CD4-positive, alpha-beta T cell treated with Interleukin-15 for 4 hours (primary cell): Measurements from ENCODE around the gene CHRNA3.
"Not testable (repeated sequence)": the region's sequence is repeated elsewhere in the genome, so short reads cannot be mapped to it uniquely, and the experiment has no call there.

Experiments used
- DNase-seq: peaks from one replicate; pipeline ENCODE4 v3.0.0-alpha.2; 2020; ENCODE audit warnings: low spot score

CHRNA3 gene

DNA sequence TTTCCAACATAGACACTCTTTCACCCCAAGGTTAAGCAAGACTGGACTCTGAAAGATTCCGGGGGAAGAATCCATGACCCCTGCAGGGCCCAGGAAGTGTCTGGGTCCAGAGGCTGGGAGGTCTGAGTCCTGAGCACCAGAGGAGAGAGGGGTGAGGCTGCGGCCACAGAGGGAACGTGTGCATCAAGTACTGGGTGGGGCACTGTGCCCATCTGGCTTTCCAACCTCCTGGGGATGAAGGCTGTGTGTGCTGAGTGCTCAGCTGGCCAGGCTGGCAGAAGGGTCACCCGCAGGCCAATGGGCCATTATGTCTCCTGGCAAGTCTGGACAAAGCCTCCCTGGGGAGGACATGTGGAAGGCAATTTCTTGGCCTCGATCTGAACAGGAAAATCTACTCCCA lies 3.3 kb downstream of the CHRNA3 start:
- DNase-seq: no peak

DNA sequence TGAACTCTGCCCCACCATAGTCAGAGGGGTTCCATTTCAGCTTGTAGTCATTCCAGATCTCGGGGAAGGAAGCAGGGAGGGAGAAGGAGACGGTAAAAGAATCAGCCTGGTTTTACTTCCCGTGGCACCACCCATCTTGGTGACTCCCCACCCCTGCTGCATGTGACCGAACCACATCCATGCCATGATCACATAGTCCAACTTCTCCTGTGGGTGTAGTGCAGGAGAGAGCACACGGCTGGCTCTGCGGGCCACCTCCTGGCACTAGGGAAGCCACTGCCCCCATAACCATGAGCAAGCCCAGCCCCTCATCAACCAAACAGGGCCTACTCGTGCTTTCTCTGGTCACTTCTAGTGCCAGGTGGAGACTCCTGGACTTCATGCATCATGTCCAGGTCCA lies 3.7 kb downstream of the CHRNA3 start:
- DNase-seq: no peak

DNA sequence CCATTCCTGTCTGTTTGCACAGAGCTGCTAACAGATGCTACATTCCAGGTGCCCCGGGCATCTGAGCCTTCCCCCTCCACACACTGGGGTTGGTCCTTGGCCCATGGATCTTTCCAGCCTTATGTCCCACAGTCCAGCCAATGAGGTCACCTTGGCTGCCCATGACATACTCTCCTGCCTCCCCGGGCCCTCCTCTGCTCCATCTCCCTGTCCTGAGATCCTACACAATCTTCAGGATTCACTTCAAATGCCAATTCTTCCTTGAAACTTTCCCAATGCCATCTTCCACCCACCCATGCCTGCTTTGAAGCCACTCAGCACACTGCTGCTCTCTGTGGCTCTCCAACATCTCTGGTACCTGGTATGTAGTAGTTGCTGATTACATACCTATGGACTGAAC lies 4.3 kb downstream of the CHRNA3 start:
- DNase-seq: no peak

DNA sequence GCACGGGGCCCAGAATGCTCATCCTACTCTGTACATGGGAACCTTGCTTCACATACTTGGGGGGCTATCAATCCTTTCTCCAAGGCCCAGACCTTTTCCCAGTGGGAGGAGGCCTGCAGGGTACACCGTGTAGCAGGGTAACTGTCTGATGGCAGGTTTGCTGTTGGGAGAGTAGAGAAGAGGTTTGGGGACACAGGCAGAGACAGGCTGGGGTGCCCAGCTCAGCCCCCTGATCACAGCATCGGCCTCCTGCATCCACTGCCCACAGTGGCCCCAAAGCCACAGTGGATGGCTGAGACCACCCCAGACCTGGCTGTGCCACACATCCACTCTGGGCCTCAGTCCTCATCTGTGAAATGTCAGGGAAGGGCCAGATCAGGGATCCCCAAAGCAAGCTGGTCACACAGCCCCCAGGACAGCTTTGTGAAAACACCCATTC lies 5.6 kb downstream of the CHRNA3 start:
- DNase-seq: no peak

DNA sequence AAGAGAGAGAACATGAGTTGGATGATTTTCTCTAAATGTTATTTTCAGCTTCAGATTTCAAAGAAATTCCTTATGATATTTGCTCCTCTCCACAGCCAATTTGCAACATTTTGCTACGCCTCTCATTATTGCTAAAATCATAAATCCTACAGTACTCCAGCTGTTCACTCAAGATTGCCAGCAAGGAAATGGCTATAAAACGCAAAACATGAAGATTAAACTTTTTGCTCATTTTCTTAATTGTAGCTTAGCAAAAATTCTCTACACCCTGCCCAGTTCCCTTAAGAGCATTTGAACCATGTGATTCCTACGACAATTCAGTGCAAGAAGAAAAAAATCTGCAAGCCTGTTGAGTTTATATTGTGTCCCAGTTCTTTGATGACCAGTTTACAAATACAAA lies 6.8 kb downstream of the CHRNA3 start:
- DNase-seq: no peak

DNA sequence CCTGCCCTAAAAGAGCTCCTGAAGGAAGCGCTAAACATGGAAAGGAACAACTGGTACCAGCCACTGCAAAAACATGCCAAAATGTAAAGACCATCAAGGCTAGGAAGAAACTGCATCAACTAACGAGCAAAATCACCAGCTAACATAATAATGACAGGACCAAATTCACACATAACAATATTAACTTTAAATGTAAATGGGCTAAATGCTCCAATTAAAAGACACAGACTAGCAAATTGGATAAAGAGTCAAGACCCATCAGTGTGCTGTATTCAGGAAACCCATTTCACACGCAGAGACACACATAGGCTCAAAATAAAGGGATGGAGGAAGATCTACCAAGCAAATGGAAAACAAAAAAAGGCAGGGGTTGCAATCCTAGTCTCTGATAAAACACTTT lies 11.2 kb downstream of the CHRNA3 start:
- DNase-seq: not testable (repeated sequence)

DNA sequence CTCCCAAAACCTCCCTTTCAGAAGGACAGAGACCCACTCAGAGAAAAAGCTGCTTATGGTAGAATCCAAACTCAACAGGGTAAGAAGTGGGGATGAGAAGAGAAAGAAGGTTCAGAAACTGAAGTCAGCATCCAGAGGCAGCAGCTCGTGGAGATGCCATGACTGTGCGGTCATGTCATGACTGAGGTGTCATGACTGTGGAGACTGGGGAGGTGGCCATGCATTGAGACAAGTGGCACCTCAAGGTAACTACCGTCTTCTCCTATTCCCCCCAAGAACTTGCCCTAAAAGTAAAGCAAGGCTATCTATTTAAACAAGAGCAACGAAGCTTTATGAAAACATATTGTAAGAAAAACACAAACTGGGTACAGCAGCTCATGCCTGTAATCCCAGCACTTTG lies 15.1 kb downstream of the CHRNA3 start:
- DNase-seq: no peak

DNA sequence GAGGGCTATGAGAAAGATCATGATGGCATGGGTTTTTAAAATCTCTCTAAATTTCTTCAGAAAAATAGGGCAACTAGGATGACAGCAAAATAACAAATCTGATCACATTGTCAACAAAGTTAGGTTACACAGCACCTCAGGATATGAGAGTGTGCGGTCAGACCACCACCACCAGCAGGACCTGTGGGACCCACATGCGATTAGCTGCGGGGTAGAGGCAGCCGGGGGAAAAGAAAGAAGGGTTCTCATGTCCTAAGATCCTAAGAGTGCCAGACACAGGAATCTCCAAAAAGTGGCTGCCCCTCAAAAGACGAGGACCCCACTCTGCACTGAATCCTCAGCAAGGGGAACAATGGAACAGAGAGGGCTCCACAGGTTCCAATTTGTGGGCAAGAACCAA lies 15.6 kb downstream of the CHRNA3 start:
- DNase-seq: no peak

DNA sequence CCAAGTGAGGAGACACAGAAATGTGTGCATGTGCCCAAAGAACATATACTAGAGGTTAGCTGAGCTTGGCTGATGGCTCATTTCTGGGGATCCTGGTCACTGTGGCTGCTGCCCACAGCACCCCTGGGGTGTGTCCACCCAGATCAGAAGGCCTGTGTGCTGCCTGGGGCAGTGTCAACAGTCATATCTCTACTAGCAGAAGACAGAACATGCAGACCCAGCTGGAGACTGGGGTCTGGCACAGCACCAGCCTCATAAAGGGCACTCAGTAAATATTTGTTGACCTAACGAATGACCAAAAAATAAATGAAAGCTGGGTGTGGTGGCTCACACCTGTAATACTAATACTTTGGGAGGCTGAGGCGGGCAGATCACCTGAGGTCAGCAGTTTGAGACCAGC lies 16.4 kb downstream of the CHRNA3 start:
- no peak for DNase-seq

DNA sequence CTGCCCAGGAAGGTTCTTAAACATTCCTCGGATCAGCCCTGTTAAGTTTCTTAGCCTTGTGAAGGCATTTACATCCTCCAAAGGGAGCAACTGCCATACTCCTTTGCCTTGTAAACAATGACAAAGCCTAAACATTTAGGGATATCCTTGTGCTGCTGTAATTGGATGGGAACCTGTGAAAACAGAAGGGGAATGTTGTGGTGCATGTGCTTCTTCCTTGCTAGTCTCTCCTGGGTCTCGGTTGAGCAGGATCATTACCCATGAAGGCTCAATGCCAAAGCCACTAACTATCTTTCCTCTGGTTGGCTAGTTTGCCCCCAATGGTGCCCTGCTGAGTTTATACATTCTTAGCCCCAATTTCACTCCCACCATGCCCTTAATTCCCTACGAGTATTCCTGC lies 17.3 kb downstream of the CHRNA3 start:
- no peak for DNase-seq

DNA sequence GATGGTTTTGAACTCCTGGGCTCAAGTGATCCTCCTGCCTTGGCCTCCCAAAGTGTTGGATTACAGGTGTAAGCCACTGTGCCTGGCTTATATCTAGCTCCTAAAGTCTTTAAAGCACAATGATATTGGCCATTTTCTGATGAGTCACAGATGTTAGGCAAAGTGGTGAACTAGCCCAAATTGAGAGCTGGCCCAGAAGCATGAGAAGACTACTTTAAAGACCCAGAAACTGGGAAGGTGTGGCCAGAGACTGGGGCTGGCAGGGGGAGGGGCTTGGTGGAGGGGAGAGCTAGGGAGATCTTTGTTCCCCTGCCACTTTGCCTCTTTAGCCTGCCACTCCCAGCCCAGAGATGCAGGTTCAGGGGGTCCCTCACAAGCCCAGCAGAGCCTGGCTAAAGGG lies 21.6 kb downstream of the CHRNA3 start:
- no peak for DNase-seq

DNA sequence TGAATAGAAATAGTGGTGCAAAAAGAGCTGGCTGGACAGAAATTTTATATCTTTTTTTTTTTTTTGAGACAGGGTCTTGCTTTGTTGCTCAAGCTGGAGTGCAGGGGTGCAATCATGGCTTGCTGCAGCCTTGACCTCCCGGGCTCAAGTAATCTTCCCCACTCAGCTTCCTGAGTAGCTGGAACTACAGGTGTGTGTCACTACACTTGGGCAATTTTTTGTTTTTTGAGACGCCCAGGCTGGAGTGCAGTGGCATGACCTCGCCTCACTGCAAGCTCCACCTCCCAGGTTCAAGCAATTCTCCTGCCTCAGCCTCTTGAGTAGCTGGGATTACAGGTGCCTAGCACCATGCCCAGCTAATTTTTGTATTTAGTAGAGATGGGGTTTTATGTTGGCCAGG lies 22.4 kb downstream of the CHRNA3 start:
- no peak for DNase-seq

DNA sequence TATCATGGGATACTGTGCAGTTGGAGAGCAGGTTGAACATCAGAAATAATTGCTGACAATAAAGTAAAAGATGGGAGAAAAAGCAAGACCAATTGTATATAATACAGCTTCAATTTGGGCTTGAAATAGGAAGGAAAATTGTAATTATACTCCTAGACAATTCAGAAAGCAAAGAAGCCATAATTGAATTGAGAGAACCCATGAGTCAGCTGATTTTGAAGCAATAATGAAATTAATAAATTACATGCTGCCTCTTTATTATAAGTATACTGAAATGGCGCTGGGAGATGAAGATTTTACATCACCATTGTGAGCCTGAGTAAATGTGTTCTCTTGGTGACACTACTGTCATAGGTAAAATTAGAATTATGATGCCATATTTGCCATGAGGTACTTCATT lies 23.2 kb downstream of the CHRNA3 start:
- no peak for DNase-seq

DNA sequence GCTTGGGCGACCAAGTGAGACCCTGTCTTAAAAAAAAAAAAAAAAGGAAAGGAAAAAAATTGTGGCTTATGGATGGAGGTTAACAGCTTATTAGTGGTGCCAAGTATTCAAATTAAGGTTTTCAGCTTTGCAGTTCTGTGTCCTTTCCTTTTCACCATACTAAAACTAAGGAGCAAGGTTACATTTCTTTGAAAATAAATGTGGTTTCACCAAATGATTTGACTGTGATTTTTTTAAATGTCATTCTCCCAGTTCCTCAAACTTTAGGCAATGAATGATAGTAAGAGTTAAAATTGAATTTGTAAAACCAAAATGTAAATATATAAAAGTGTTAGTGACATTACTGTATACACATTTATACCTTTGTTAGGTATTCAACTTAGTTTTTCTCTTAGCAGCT lies 45.9 kb downstream of the CHRNA3 start:
- no peak for DNase-seq

DNA sequence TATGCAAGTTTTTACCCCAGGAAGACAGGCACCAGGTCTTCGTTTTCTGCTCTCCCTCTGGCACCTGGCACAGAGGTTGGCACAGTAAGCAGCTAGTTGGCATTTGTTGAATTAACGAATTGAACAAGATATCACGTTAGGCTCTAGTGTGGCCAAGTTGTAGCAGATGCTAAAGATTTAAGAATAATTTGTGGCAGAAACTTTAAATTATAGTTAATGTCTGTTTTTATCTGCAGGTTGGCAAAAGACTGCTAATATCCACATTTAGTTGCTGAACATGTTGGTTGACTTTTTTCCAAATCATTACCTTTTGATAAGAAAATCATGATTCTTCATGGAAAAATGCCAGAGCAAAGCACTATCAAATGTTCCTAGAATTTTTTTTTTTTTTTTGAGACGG lies 47.4 kb downstream of the CHRNA3 start:
- DNase-seq: no peak

DNA sequence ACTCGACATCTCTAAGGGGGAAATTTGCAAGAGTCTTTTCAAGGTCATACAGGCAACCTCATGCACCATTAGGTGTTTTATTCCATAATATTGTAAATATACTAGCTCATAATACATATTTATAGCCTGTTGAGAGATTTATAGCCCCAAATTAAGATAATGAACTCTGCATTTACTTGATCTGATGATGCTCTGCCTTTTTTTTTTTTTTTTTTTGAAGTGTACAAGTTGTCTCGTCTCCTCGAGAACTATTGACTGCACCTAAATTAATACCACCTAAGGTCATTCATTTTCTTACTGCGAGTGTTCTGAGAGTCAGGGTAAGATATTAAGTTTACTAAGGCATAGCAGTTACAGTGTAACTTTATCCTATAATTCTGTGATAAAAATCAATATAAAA lies 49.4 kb downstream of the CHRNA3 start:
- no peak for DNase-seq

DNA sequence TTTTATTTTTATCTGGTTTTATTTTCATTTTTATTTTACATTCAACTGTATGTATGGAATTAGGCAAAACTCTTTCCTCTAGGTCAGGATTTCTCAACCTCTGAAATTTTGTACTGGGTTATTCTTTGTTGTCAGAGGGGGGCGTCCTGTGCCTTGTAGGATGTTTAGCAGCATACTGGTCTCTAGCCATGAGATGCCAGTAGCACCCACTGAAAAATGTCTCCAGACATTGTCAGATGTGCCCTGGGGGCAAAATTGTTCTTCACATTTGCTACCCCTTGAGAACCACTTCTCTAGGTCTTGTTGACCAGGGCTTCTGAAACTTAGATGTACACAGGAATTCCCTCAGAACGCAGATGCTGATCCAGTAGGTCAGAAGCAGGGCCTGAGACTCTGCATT lies 50.1 kb downstream of the CHRNA3 start:
- no peak for DNase-seq

DNA sequence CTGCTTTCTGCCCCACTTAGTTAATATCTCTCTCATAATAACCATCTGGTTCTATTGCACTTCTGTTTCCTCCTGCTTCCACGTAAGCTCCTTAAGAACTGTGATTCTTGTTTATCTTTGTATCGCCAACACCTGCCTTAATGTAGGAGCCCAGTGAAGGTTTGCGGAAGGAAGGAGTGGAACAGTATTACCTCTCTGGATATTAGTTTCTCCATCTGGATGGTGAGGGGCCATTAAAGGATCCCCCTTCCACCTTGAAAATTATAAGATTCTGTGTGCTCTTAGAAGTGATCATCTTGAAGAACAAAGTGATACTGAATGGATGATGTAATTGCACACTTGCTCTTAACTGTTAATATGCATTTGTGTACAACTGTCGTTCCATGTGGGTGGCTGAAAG lies 53.3 kb downstream of the CHRNA3 start:
- no peak for DNase-seq

DNA sequence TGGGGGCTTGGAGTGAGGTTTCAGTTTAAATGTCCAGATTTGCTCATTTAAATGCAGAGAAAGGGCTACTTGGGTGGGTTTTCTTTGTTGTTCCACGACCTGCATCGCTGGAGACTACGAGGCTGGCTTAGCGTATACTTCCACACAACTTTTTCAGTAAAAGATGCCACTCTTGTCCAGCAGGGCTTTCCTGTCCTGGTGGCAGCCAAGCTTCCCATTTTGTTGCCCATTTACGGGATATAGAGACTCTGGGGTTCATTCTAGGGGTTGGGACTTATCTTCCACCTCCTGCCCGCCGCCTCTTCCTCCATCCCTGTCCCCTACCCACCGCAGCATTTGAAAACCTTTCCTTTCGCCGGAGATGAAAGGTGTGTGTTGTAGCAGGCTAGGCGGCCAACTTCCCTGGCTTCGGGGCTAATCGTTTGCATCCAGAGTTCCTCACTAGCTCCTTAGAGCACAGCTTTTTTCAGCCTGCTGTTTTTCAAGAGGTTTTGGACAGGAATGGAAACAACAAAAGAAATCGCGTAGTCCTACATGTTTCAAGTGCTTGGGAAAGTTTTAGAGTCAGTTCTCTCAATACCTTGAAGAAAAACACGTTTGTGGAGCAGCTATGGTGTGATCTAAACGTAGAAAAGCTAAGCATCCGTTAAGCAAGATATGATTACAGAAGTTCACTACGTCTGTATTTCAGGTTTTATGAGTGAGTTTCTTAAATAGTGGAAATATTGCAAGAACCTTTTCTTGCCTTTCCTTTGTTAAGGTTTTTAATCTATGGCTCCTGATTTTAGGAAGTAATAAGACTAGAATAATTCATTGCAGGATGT lies 54.6 kb downstream of the CHRNA3 start:
- DNase-seq: no peak

DNA sequence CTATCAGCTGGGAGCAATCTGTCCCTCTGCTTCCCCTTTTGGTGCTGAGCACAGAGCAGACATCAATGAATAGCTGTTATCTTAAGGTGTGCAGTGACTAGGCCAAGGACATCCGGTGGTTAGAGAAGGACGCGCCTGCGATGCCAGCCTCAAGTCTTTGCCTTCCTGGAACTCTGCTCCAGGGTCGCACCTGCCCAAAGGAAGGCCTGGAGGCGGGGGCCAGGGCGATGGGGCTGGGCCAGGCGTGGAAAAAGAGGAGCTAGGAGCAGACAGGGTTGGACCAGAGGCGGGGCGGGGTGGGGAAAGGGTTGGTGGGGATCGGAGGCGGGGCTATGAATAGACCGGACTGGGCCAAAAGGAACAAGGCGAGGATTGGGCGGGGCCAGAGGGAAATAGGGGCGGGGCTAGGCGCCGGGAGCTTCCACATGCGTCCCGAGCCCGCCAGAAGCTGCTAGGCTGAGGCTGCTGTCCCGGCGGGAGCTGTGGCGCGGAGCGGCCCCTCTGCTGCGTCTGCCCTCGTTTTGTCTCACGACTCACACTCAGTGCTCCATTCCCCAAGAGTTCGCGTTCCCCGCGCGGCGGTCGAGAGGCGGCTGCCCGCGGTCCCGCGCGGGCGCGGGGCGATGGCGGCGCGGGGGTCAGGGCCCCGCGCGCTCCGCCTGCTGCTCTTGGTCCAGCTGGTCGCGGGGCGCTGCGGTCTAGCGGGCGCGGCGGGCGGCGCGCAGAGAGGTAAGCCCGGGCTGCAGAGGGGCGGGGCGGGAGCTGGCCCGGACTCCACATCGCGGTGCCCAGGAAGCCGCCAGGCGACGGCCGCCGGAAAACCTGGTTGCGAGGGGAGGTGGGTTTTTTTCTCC lies 55.5 kb downstream of the CHRNA3 start, which contains the start of gene CHRNA5:
TSS of gene CHRNA5 (plus strand) at position 424 of the 854 bp plus-strand sequence. CDS start at position 624, 200 bp downstream.
- peak; percentile 71 for DNase-seq

DNA sequence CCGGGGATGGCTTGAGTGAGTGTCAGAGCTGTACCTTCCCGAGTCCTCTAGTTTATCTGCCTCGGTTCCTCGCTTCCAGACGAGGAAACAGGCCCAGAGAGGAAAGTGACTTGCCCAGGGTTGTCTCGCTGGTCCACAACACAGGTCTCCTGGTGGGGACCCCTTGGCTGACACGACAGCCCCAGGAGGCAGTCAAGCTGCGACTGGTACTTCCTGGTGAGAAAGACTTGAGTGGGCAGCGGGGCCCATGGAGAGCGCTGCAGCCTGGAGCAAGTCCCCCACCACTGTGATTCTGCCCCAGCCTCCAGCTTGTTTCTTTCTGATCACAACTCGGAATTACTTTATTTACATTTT lies 56.1 kb downstream of the CHRNA3 start:
- DNase-seq: no peak

DNA sequence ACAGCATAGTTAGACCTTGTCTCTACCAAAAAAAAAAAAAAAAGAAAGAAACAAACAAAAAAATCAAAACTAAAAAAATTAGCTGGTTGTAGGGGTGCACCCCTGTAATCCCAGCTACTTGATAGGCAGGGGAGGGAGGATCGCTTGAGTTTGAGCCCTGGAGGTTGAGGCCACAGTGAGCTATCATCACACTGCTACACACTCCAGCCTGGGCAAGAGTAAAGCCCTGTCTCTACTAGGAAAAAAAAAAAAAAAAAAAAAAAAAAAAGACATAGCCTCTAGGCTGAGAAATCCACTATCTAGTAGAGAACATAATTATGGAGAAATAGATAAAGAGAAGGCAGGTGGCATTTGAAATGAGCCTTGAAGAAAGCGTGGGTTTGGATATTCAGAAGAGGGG lies 57.7 kb downstream of the CHRNA3 start:
- DNase-seq: no peak

DNA sequence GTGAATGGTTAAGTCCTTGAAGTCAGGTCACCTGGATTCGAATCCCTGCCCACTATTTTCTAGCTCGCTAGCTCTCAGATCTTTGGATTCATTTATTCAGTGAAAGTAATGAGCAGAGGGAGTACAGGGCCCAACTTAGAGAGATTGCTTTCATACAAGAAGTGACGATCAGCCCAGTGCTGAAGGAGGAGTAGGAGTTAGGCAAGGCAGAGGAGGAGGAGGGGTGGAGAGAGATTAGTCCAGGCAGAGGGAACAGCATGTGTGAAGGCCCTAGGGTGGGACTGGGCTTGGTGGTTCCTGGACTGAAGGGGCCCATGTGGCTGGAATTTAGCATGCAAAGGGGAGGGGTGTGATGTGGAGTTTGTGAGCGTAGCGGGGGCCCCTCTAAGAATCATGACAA lies 59.3 kb downstream of the CHRNA3 start:
- no peak for DNase-seq
